ENCODE results near the gene CDKAL1. TPM values are rescaled to one million over a fixed set of nuclear protein-coding genes. Genes with fewer than 3 reads are reported as not detected.
"Not testable (repeated sequence)": the region's sequence is repeated elsewhere in the genome, so short reads cannot be mapped to it uniquely, and the experiment has no call there.

The CDKAL1 gene
- total RNA-seq, 2 donors from 2014 or later: 23.0 to 23.7 TPM

DNA sequence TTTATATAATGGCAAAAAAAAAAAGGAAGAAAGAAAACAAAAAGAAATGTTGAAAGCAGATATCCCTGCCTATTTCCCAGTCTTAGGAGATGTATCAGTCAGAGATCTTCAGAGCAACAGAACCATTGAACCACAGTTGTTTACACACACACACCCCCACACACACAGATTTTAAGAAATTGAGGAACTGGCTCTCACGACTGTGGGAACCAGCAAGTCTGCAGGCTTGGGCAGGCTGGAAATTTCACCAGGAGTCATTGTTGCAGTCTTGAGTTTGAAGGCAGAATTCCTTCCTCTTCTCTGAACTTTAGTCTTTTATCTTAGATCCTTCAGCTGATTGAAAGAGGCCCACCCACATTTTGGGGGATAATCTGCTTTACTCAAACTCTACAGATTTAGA lies 380.9 kb downstream of the CDKAL1 start:
- Mint-ChIP-seq H3K4me3 (no peak overlapping the region), H3K27me3 (no peaks in the 10 kb centered on the region), H3K36me3 (ENCODE audit: low read depth) (no peaks in the 10 kb centered on the region), H3K4me1 (peaks cover 2% of the 10 kb centered on the region), H3K27ac (no peak overlapping the region)
- DNase-seq (no peak), ATAC-seq (no peak)
- no peaks in the 10 kb centered on the region for H3K9me3 ChIP-seq (ENCODE audit: control insufficient read depth, low read length, poor library complexity, severe bottlenecking)

DNA sequence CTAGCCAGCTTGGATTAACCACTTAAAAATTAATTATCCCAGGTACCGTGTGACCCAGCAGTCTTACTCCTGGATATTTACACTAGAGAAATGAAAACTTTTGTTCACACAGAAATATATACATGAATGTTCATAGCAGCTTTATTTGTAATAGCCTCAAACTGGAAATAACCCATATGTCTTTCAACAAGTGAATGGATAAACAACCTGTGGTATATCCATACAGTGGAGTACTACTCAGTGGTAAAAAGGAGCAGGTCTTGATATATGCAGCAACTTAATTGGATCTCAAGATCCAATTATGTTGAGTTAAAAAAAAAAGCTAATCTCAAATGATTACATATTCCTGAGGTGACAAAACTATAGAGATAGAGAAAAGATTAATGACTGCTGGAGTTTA lies 381.4 kb downstream of the CDKAL1 start:
- Mint-ChIP-seq H3K27ac (no peak overlapping the region), H3K4me1 (peaks cover 2% of the 10 kb centered on the region), H3K36me3 (ENCODE audit: low read depth) (no peaks in the 10 kb centered on the region), H3K27me3 (no peaks in the 10 kb centered on the region), H3K4me3 (no peak overlapping the region)
- ATAC-seq (no peak), DNase-seq (no peak)
- H3K9me3 ChIP-seq (ENCODE audit: control insufficient read depth, low read length, poor library complexity, severe bottlenecking): no peaks in the 10 kb centered on the region

DNA sequence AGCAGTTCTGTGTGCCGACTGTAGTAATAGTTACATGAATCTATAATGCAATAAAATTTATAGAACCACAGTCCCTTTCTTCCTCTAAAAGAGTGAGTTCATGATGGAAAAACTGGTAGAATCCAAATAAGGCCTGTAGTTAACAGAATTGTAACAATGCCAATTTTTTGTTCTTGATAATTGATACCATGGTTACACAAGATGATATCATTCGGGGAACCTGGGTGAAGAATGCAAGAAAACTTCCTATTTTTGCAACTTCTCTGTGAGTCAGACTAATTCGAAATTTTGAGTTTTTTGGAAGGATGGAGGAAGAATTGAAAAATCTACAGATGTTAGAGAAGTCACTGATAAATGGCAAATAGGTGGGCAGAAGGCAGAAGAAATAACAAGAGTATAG lies 381.8 kb downstream of the CDKAL1 start:
- no peaks in the 10 kb centered on the region for H3K36me3 Mint-ChIP-seq (ENCODE audit: low read depth)
- no peaks in the 10 kb centered on the region for H3K9me3 ChIP-seq (ENCODE audit: control insufficient read depth, low read length, poor library complexity, severe bottlenecking)
- no peak for ATAC-seq
- no peaks in the 10 kb centered on the region for H3K27me3 Mint-ChIP-seq
- no peak overlapping the region for H3K4me3 Mint-ChIP-seq
- DNase-seq: no peak
- peaks cover 2% of the 10 kb centered on the region for H3K4me1 Mint-ChIP-seq
- no peak overlapping the region for H3K27ac Mint-ChIP-seq

GRCh38 chr6:20918868-20919267 lies 384.6 kb downstream of the CDKAL1 start:
- no peaks in the 10 kb centered on the region for H3K9me3 ChIP-seq (ENCODE audit: control insufficient read depth, low read length, poor library complexity, severe bottlenecking)
- H3K4me1 Mint-ChIP-seq: peaks cover 2% of the 10 kb centered on the region
- ATAC-seq (no peak), DNase-seq (no peak)
- H3K27me3 Mint-ChIP-seq: no peaks in the 10 kb centered on the region
- H3K4me3 Mint-ChIP-seq: no peak overlapping the region
- H3K36me3 Mint-ChIP-seq (ENCODE audit: low read depth): no peaks in the 10 kb centered on the region
- H3K27ac Mint-ChIP-seq: no peak overlapping the region

DNA sequence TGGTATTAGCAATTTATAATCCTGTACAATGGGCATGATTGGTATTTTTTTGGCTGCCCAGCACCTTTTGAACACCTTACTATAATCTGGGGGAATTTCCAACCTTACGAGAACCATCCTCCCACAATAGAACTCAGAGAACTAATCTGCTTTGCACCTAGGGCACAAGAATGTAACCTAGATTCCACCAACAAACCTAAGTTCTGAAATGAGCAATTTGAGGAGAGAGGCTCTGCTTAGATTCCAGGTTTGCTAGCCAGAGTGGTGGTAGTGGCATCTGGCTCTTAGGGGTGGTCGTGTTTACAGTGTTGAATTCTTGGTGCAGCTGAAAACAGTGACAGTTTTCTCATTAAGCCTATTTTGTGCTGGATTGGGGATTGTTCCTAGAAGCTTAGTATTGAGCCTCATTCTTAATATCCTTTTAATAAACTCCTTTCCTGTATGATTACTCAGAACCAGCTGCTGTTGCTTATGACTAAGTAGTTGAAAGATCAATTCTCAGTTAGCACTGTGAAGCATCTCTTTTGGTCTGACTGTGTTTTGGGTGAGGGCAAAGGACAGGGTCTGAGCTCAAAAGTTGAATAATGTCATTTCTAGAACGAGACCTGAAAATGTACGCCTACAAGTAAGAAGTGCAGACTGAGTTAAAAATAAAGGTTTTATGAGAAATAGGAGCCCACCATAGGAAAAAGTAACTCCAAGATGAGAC lies 385.6 kb downstream of the CDKAL1 start:
- ATAC-seq: no peak
- Mint-ChIP-seq H3K27ac (no peak overlapping the region), H3K4me1 (peaks cover 2% of the 10 kb centered on the region), H3K27me3 (no peaks in the 10 kb centered on the region), H3K4me3 (no peak overlapping the region), H3K36me3 (ENCODE audit: low read depth) (no peaks in the 10 kb centered on the region)
- H3K9me3 ChIP-seq (ENCODE audit: control insufficient read depth, low read length, poor library complexity, severe bottlenecking): no peaks in the 10 kb centered on the region
- no peak for DNase-seq

- no peak overlapping the region for H3K27ac Mint-ChIP-seq
- H3K9me3 ChIP-seq (ENCODE audit: control insufficient read depth, low read length, poor library complexity, severe bottlenecking): no peaks in the 10 kb centered on the region
- ATAC-seq (no peak), DNase-seq (no peak)
- H3K36me3 Mint-ChIP-seq (ENCODE audit: low read depth): no peaks in the 10 kb centered on the region
- no peak overlapping the region for H3K4me3 Mint-ChIP-seq
- peaks cover 2% of the 10 kb centered on the region for H3K4me1 Mint-ChIP-seq
- no peaks in the 10 kb centered on the region for H3K27me3 Mint-ChIP-seq
Observed at GRCh38 chr6:20921578-20921977, 387.3 kb downstream of the CDKAL1 start.

DNA sequence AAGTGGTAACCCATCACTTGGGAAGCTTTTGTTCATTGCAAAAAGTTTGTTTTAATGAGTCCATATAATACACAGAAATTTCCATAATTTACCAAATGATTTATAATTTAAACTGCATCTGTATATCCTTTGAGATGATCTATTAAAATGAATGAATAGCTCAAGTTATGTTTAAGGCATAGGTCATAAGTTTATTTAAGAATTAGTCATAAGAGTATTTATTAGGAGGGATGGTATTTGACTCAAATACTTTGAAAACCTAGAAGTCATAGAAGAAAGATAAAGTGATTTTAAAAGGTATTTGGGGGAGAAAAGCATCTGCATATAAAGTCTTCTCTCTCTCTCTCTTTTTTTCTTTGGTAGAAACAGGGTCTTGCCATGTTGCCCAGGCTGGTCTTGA lies 388.5 kb downstream of the CDKAL1 start:
- Mint-ChIP-seq H3K4me1 (peaks cover 2% of the 10 kb centered on the region), H3K27me3 (no peaks in the 10 kb centered on the region), H3K4me3 (no peak overlapping the region), H3K27ac (no peak overlapping the region), H3K36me3 (ENCODE audit: low read depth) (no peaks in the 10 kb centered on the region)
- H3K9me3 ChIP-seq (ENCODE audit: control insufficient read depth, low read length, poor library complexity, severe bottlenecking): no peaks in the 10 kb centered on the region
- no peak for DNase-seq
- ATAC-seq: no peak

- ATAC-seq; DNase-seq; H3K9me3 ChIP-seq (ENCODE audit: control insufficient read depth, low read length, poor library complexity, severe bottlenecking); H3K36me3 Mint-ChIP-seq (ENCODE audit: low read depth); H3K27me3 Mint-ChIP-seq; H3K4me1 Mint-ChIP-seq; H3K27ac Mint-ChIP-seq; H3K4me3 Mint-ChIP-seq: not testable (repeated sequence)
Observed at GRCh38 chr6:20924094-20924493, 389.8 kb downstream of the CDKAL1 start.

DNA sequence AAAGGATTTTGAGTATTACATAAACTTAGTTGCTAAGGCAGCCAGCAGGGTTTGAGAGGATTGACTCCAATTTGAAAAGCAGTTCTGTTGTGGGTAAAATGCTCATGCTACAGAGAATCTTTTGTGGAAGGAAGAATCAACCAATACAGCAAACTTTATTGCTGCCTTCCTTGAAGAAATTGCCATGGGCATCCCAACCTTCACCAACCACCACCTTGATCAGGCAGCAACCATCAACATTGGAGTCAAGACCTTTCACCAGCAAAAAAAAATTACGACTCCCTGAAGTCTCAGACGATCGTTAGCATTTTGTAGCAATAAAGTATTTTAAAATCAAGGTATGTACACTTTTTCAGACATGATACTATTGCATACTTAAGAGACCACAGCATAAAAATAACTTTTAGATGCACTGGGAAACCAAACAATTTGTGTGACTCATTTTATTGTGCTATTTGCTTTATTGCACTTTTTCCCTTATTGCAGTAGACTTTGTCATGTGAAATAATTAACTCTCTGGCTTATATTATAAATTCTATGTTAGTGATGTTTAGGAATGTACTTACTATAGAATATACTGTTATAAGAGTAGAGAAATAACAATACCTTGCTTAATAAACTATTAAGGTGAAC lies 390.8 kb downstream of the CDKAL1 start:
- Mint-ChIP-seq H3K4me3 (no peak overlapping the region), H3K4me1 (no peaks in the 10 kb centered on the region), H3K27ac (no peak overlapping the region), H3K36me3 (ENCODE audit: low read depth) (no peaks in the 10 kb centered on the region), H3K27me3 (no peaks in the 10 kb centered on the region)
- DNase-seq (no peak), ATAC-seq (no peak)
- no peaks in the 10 kb centered on the region for H3K9me3 ChIP-seq (ENCODE audit: control insufficient read depth, low read length, poor library complexity, severe bottlenecking)

- no peaks in the 10 kb centered on the region for H3K9me3 ChIP-seq (ENCODE audit: control insufficient read depth, low read length, poor library complexity, severe bottlenecking)
- Mint-ChIP-seq H3K36me3 (ENCODE audit: low read depth) (no peaks in the 10 kb centered on the region), H3K27me3 (no peaks in the 10 kb centered on the region), H3K4me3 (no peak overlapping the region), H3K4me1 (peaks cover 2% of the 10 kb centered on the region), H3K27ac (no peak overlapping the region)
- no peak for ATAC-seq
- DNase-seq: no peak
Observed at GRCh38 chr6:20927130-20927860, 393.0 kb downstream of the CDKAL1 start.

DNA sequence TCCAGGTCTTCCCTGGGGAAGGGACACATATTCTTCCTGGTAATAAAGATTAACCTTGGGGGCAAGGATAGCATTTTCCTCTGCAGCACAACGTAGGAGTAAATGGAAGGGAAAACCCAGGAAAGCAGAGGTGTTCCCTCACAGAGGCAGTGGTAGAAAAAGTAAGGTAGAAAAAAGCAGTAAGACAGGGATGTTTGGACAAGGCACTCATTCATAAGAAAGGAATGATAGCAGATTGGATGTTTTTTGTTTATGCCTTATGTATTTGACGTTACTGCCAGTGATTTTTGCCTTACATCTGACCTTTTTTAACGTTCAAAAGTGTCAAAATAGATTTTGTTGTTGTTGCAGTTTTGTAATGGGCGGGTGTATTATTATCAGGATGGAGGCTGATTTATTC lies 395.0 kb downstream of the CDKAL1 start:
- H3K27me3 Mint-ChIP-seq: no peaks in the 10 kb centered on the region
- no peaks in the 10 kb centered on the region for H3K9me3 ChIP-seq (ENCODE audit: control insufficient read depth, low read length, poor library complexity, severe bottlenecking)
- peaks cover 2% of the 10 kb centered on the region for H3K4me1 Mint-ChIP-seq
- DNase-seq (no peak), ATAC-seq (no peak)
- H3K36me3 Mint-ChIP-seq (ENCODE audit: low read depth): no peaks in the 10 kb centered on the region
- H3K27ac Mint-ChIP-seq: no peak overlapping the region
- H3K4me3 Mint-ChIP-seq: no peak overlapping the region

GRCh38 chr6:20931093-20931492 lies 396.8 kb downstream of the CDKAL1 start:
- H3K27ac Mint-ChIP-seq: no peak overlapping the region
- no peaks in the 10 kb centered on the region for H3K36me3 Mint-ChIP-seq (ENCODE audit: low read depth)
- no peak for DNase-seq
- no peaks in the 10 kb centered on the region for H3K27me3 Mint-ChIP-seq
- ATAC-seq: no peak
- H3K9me3 ChIP-seq (ENCODE audit: control insufficient read depth, low read length, poor library complexity, severe bottlenecking): no peaks in the 10 kb centered on the region
- peaks cover 2% of the 10 kb centered on the region for H3K4me1 Mint-ChIP-seq
- H3K4me3 Mint-ChIP-seq: no peak overlapping the region

DNA sequence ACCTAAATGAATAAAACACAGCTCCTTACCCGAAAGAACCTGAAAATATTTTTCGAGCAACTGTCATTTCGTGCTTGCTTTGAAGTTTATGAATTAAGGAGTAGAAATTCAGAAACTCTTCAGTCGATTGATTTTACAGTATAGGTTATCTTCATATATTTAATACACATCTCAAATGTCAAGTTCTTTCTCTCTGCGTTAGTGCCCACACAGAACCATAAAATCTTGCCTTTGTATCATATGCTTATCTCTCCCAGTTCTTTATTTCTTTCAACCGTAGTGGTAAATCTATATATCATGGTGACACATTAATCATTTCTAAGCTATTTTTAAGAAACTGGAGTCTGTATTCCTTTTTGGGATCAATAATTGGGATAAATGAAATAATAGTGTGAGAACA lies 397.5 kb downstream of the CDKAL1 start:
- no peaks in the 10 kb centered on the region for H3K27me3 Mint-ChIP-seq
- H3K4me1 Mint-ChIP-seq: peaks cover 2% of the 10 kb centered on the region
- H3K27ac Mint-ChIP-seq: no peak overlapping the region
- DNase-seq (no peak), ATAC-seq (no peak)
- H3K9me3 ChIP-seq (ENCODE audit: control insufficient read depth, low read length, poor library complexity, severe bottlenecking): no peaks in the 10 kb centered on the region
- no peak overlapping the region for H3K4me3 Mint-ChIP-seq
- H3K36me3 Mint-ChIP-seq (ENCODE audit: low read depth): no peaks in the 10 kb centered on the region
